OCI-LY1 (cell line): ENCODE data around the gene SERP2.

Experiments
- H2AFZ ChIP-seq: fragments of 200-600 bp; sonication (generic), shearing (Covaris generic); 2 replicates; pipeline ENCODE4 v1.6.0; 2014; ENCODE audit warnings: antibody characterized with exemption, mild to moderate bottlenecking, low read length
- H3F3A ChIP-seq: fragments of 200-600 bp; sonication (generic), shearing (Covaris generic); 2 replicates; pipeline ENCODE4 v1.6.0; 2014; ENCODE audit warnings: mild to moderate bottlenecking, antibody characterized with exemption, low read length, moderate library complexity; ENCODE audit not compliant: insufficient read depth
- H3K27ac ChIP-seq: fragments of 200-600 bp; sonication (generic); 2 replicates; pipeline ENCODE4 v1.5.1; 2014; ENCODE audit warnings: low read length, mixed run types, mild to moderate bottlenecking, low read depth; ENCODE audit not compliant: poor library complexity, severe bottlenecking
- H3K27me3 ChIP-seq: fragments of 200-600 bp; sonication (generic); 2 replicates; pipeline ENCODE4 v1.6.0; 2014; ENCODE audit warnings: antibody characterized with exemption, mild to moderate bottlenecking, low read length, moderate library complexity; ENCODE audit not compliant: insufficient read depth
- H3K36me3 ChIP-seq: fragments of 200-600 bp; sonication (generic); 2 replicates; pipeline ENCODE4 v1.6.1; 2014; ENCODE audit warnings: mild to moderate bottlenecking, antibody characterized with exemption, low read length, moderate library complexity, mixed read lengths; ENCODE audit not compliant: insufficient read depth
- H3K4me1 ChIP-seq: fragments of 200-600 bp; sonication (generic); 2 replicates; pipeline ENCODE4 v1.5.1; 2014; ENCODE audit warnings: mild to moderate bottlenecking, low read length, moderate library complexity; ENCODE audit not compliant: insufficient read depth, severe bottlenecking
- H3K4me2 ChIP-seq: fragments of 200-600 bp; sonication (generic), shearing (Covaris generic); 2 replicates; pipeline ENCODE4 v1.6.1; 2014; ENCODE audit warnings: low read length
- H3K4me3 ChIP-seq: fragments of 200-600 bp; sonication (generic); 2 replicates; pipeline ENCODE4 v1.5.1; 2014; ENCODE audit warnings: low read length, low read depth, mild to moderate bottlenecking, mixed read lengths; ENCODE audit not compliant: poor library complexity, severe bottlenecking
- H3K79me2 ChIP-seq: fragments of 200-600 bp; shearing (Covaris generic); 2 replicates; pipeline ENCODE4 v1.6.1; 2016; ENCODE audit warnings: mixed run types, low read length, mixed read lengths; ENCODE audit not compliant: insufficient read depth
- H3K9ac ChIP-seq: fragments of 200-600 bp; sonication (generic), shearing (Covaris generic); 2 replicates; pipeline ENCODE4 v1.6.1; 2014; ENCODE audit warnings: mild to moderate bottlenecking, low read length, mixed read lengths
- H3K9me2 ChIP-seq: fragments of 200-600 bp; sonication (generic), shearing (Covaris generic); 2 replicates; pipeline ENCODE4 v1.6.1; 2014; ENCODE audit warnings: low read depth, mild to moderate bottlenecking, low read length, mixed read lengths
- H3K9me3 ChIP-seq: fragments of 200-600 bp; shearing (Covaris generic); 2 replicates; pipeline ENCODE4 v1.6.1; 2014; ENCODE audit warnings: low read length, mixed read lengths
- H4K20me1 ChIP-seq: fragments of 200-600 bp; sonication (generic), shearing (Covaris generic); 2 replicates; pipeline ENCODE4 v1.6.0; 2016; ENCODE audit warnings: mild to moderate bottlenecking, low read length; ENCODE audit not compliant: insufficient read depth
- EZH2 ChIP-seq: fragments of 200-600 bp; sonication (generic), shearing (Covaris generic); IDR thresholded peaks from 2 replicates; pipeline ENCODE4 v1.8.0; 2017; ENCODE audit warnings: borderline replicate concordance, mixed run types, mild to moderate bottlenecking, antibody characterized with exemption, low read length, moderate library complexity, mixed read lengths
- TF ChIP-seq, protein P1 (sequence below): fragments of 200-600 bp; sonication (generic), shearing (Covaris generic); IDR thresholded peaks from 2 replicates; pipeline ENCODE4 v1.5.1; 2017; ENCODE audit warnings: mild to moderate bottlenecking, antibody characterized with exemption, low read length, moderate library complexity, mixed read lengths

SERP2 gene

DNA sequence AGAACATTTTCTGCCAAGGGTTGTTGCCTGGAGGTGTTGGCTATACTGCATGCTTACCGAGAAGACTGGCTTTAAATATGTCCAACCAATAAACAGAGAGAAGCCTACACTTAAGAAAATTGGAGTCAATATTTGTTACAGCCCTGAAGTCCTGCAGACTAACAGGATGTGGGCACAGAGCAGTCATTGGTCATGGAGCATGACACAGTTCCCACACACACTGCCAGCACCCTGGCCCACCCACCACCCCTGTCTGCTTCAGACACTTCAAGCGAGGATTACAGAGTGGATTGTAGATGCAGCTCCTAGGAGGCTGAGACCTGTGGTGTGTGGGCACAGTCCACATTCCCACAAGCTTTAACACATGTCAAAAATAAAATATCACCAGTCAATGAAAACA is 21.0 kb upstream of the SERP2 start:
- Histone ChIP-seq H3K9me3 (no peaks in the 10 kb centered on the region), H3F3A (no peaks in the 10 kb centered on the region), H3K9me2 (no peaks in the 10 kb centered on the region), H3K27me3 (no peaks in the 10 kb centered on the region), H3K79me2 (no peaks in the 10 kb centered on the region), H3K4me3 (no peak overlapping the region), H3K36me3 (no peaks in the 10 kb centered on the region), H3K4me1 (no peaks in the 10 kb centered on the region), H3K9ac (no peak overlapping the region), H4K20me1 (no peaks in the 10 kb centered on the region), H3K4me2 (no peak overlapping the region), H2AFZ (no peak overlapping the region), H3K27ac (no peak overlapping the region)
- no peak for TF ChIP-seq EZH2

DNA sequence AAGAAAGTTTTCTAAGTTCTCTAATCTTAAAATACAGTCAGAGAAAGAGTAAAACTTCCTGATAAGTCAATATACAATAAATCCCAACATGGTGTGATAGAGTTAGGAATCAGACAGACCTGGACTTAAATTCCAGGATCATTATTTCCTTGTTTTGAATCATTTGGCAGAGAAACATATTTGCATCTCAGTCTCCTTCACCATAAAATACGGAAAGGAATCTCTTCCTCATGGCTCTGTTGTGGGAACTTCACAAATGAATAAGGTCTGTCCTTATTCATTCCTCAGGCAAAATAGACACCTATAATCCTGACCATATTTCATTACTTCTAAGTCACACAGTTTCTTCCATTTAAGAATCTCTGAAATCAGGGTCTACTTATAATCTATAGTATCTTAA is 19.3 kb upstream of the SERP2 start:
- Histone ChIP-seq H3F3A (no peaks in the 10 kb centered on the region), H3K79me2 (no peaks in the 10 kb centered on the region), H3K9me3 (no peaks in the 10 kb centered on the region), H3K27me3 (no peaks in the 10 kb centered on the region), H3K27ac (no peak overlapping the region), H4K20me1 (no peaks in the 10 kb centered on the region), H3K4me3 (no peak overlapping the region), H3K9me2 (no peaks in the 10 kb centered on the region), H3K4me1 (no peaks in the 10 kb centered on the region), H2AFZ (no peak overlapping the region), H3K36me3 (no peaks in the 10 kb centered on the region), H3K9ac (no peak overlapping the region), H3K4me2 (no peak overlapping the region)
- no peak for TF ChIP-seq EZH2
- TF ChIP-seq, protein P1, sequence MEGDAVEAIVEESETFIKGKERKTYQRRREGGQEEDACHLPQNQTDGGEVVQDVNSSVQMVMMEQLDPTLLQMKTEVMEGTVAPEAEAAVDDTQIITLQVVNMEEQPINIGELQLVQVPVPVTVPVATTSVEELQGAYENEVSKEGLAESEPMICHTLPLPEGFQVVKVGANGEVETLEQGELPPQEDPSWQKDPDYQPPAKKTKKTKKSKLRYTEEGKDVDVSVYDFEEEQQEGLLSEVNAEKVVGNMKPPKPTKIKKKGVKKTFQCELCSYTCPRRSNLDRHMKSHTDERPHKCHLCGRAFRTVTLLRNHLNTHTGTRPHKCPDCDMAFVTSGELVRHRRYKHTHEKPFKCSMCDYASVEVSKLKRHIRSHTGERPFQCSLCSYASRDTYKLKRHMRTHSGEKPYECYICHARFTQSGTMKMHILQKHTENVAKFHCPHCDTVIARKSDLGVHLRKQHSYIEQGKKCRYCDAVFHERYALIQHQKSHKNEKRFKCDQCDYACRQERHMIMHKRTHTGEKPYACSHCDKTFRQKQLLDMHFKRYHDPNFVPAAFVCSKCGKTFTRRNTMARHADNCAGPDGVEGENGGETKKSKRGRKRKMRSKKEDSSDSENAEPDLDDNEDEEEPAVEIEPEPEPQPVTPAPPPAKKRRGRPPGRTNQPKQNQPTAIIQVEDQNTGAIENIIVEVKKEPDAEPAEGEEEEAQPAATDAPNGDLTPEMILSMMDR = no peak

DNA sequence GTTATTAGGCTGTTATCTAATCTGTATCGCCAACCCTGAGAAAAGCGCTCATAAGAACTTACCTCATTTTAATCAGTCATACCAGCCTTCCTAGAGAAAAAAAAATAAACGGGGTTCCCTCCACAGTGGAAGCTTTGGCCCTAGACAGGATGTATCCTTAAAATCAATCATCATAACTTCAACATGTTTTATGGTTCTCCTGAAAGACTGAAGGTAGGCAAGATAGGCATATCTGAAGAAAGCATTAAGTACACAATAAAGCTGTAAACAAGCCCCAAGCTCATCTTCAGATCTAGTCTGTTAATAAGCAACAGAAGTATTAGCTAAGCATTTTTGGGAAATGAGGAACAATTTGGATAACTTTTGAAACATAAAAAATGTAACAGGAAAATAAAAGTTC is 18.7 kb upstream of the SERP2 start:
- no peak overlapping the region for H3K27ac ChIP-seq
- H3K4me3 ChIP-seq = no peak overlapping the region

DNA sequence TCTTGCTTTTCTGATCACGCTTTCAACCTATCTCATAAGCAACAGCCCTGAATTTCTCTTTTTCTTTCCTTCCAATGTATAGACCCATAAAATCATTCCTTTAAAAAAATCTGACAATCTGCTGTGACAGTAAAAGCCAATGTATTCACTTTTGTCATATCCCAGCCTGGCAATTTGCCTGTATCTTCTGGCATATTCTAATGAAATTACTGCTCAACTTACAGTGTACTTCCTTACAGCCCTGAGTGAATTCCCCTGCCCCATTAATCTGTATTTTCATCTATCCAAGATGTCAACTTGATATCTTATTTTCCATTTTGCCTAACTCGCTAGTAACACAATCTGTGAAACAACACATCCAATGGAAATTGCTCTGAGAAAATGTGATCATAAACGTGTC is 18.0 kb upstream of the SERP2 start:
- no peaks in the 10 kb centered on the region for H3K79me2 ChIP-seq
- TF ChIP-seq EZH2 = no peak
- TF ChIP-seq, protein P1 = no peak
- H3K27me3 ChIP-seq = no peaks in the 10 kb centered on the region
- H3K9ac ChIP-seq = no peak overlapping the region
- no peak overlapping the region for H2AFZ ChIP-seq
- H3K4me3 ChIP-seq = no peak overlapping the region
- no peaks in the 10 kb centered on the region for H4K20me1 ChIP-seq
- H3K4me2 ChIP-seq = no peak overlapping the region
- H3K27ac ChIP-seq = no peak overlapping the region
- no peaks in the 10 kb centered on the region for H3K9me2 ChIP-seq
- H3F3A ChIP-seq = no peaks in the 10 kb centered on the region
- H3K9me3 ChIP-seq = no peaks in the 10 kb centered on the region
- H3K36me3 ChIP-seq = no peaks in the 10 kb centered on the region
- no peaks in the 10 kb centered on the region for H3K4me1 ChIP-seq

More for the DNA sequence above, 18.7 kb upstream of the SERP2 start:
- no peak overlapping the region for H3K9ac ChIP-seq
- H3K36me3 ChIP-seq = no peaks in the 10 kb centered on the region
- no peaks in the 10 kb centered on the region for H3K4me1 ChIP-seq
- H4K20me1 ChIP-seq = no peaks in the 10 kb centered on the region
- H3K9me3 ChIP-seq = no peaks in the 10 kb centered on the region
- H3K27me3 ChIP-seq = no peaks in the 10 kb centered on the region
- no peaks in the 10 kb centered on the region for H3F3A ChIP-seq
- H2AFZ ChIP-seq = no peak overlapping the region
- no peaks in the 10 kb centered on the region for H3K79me2 ChIP-seq
- no peak overlapping the region for H3K4me2 ChIP-seq
- no peaks in the 10 kb centered on the region for H3K9me2 ChIP-seq
- no peak for TF ChIP-seq EZH2
- TF ChIP-seq, protein P1 = no peak
